NCI-H524 treated with DMSO at 0.1 percent for 48 hours (cell line): ENCODE measurements around the gene COG3.

ENCODE experiments used
- DNase-seq: peaks from one replicate; lab custom pipeline; 2025; lab: John Stamatoyannopoulos, UW

Gene COG3

DNA sequence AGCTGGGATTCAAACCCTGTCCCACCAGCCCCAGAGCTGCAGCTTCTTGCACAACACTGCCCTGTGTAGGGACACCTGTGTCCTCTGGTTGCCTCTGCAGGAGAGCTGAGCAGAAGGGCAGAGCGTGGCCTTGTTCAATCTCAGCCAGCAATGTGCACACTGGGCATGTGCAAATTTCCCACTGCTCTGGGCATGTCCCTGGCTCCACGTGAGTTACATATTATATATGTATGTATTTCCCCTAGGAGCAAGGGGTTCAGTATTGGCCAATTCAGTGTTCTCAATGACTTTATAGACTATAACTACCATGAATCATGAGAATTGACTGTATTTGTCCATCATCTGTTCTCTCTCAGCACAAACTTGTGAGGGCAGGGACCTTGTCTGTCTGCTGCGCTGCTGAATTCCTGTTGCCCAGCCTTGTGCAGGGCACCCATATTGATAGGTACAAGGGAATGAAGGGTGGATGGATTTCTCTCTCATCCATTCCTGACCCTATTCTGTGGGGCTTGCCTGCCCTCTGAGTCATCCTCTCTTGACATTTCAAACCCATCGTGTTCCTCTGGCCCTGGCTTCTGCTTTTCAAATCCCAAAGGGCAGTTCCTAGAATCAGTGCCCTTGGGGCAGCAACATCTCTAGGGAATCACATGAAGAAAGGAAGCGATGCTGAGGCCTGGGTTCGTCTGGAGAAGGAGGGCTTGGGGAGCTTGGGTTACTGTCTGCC is 81.1 kb downstream of the COG3 start:
- DNase-seq, result no peak

DNA sequence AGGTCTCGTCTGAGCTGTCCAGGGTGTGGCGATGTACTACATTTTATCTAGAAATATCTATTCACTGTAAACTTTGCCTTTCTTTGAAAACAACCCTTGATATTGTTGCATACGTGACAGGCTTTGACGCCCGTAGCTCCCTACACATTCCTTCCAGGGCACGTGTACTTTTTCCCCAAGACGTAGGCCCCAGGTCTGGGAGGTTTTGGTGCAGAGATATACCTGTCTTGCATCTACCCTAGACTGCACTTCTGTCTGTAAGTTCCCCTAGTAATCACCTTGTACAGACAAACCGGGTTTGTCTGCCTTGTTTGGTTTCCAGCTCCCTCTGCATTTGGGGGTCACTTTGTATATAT is 81.6 kb downstream of the COG3 start:
- DNase-seq, result no peak

DNA sequence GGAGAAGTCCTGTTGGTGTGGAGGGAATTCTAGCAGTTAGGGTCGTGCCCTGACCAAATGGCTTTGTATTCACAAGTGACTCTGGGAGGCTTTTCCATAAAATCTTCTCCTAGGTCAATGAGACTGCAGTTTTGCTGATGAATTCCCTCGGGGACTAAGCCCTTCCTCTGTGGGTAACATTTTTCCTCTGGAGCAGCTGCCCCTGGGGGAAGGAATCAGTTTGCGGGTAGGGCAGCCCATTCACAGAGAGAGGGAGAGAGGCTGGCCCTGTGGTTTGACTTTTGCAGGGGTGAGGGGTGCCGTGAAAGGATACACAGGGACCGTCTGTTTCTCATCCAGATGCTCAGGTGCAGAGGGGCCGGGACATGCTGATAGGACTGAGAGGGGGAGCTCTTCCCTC is 83.5 kb downstream of the COG3 start:
- DNase-seq, result no peak

- DNase-seq, result no peak
Measured at GRCh38 chr13:45554604-45555109, 89.9 kb downstream of the COG3 start.

GRCh38 chr13:45564133-45564776 is 99.5 kb downstream of the COG3 start:
- DNase-seq, result no peak

DNA sequence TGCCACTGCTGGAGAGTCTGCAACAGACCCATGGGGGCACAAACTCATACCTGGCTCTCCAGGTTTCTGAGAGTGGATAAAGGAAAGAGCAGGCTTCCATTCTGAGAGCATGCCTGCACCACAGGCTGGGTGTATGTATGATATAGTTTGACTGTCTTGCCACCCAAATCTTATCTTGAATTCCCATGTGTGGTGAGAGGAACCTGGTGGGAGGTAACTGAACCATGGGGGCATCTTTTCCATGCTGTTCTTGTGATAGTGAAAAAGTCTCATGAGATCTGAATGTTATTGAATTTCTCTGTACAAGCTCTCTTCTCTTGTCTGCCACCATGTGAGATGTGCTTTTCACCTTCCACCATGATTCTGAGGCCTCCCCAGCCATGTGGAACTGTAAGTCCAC is 100.6 kb downstream of the COG3 start:
- no peak for DNase-seq

DNA sequence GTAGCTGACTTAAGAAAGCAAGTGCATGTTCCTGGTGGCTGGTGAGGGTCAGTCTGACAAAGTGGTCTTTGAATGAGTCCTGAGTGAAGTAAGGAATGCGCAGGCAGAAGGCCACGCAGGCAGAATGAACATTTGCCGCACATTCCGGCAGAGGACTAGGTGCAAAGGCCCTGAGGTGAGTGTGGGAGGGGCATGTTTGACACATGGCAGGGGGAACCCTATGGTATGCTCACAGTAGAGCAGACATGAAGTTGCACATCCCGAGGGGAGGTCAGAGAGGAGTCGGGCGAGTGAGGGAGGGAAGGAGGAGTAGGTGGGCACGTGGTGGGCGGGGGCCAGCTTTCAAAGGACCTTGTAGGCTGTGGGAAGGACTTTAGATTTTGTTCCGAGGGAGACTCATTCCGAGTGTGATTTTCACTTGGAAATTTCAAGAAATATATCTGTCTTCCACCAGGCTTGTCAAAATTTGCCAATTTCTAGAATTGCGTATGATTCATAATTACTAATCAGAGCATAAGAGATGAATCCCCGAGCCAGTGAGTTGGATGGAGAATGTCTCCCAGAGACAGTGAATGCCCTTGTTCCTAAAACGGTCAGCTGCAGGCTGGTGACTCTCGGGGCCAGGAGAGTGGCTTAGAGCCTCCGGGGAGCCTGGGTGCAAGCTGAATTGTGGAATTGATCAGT is 110.5 kb downstream of the COG3 start:
- no peak for DNase-seq

- no peak for DNase-seq
Measured at GRCh38 chr13:45575830-45576180, 111.1 kb downstream of the COG3 start.

DNA sequence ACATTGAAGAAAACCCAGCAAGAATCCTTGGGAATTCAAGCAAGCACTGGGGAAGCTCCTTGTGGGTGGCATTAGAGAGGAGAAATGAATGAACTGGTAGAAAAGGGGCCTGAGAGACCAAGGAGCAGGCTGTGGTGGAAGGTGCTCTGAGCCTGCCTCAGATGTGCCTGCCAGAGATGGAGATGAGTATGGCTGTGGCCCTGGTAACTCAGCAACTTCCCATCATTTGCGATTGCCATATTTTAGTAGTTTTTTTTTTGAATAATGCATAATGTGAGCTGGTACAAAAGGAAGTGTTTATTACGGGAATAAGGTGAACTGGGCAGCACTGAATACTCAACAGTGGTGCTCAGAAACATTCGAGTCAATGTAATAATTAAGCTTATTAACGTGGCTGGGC is 111.7 kb downstream of the COG3 start:
- DNase-seq, result no peak

DNA sequence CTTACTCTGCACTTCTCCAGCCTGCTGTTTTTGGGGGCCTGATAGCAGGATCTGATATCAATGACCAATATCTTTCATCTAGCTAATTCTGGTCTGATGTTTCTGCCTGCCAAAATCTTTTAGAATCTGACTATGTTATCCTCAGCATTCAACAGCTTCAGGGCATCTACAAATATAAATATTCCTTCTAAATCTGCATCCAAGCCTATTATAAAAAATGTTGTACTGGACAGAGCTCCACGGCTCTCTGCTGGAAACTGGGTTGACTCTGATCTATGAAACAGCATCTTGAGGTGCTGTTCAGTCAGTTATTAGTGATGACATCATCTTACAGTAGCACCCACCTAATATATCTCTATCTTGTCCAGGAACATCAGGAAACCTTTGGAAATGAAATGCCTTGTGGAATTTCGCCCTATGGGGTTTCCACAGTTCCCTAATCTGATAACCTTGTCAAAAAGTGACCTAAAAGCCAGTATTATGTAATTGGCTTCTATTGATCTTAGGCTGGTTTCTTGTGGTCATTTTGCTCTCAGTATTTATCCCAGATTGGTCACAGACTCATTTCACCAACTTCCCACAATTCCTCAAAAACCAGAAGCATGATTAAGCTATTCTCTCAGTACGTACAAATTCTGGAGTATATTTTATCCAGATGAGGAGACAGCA is 117.8 kb downstream of the COG3 start:
- DNase-seq, result no peak

- DNase-seq, result no peak
Measured at GRCh38 chr13:45584816-45585215, 120.1 kb downstream of the COG3 start.
